Keratinocyte (primary cell): ENCODE data around the gene MAGI2. TPM values are rescaled to one million over a fixed set of nuclear protein-coding genes. Genes with fewer than 3 reads are reported as not detected.

Experiments used
- DNase-seq: peaks from one replicate; pipeline ENCODE4 v3.0.0-alpha.2; 2011; ENCODE audit warnings: low read depth, missing footprints, low spot score
- FAIRE-seq: peaks from 2 replicates; lab custom pipeline; 2011; peaks lifted over from hg19 to GRCh38; lab: Jason Lieb, UNC
- H2AFZ ChIP-seq: 2 replicates; pipeline ENCODE4 v1.6.0; 2012; ENCODE audit warnings: low read length, control low read depth, inconsistent platforms; ENCODE audit not compliant: control insufficient read depth
- H3K27ac ChIP-seq: 2 replicates; pipeline ENCODE4 v1.5.1; 2011; ENCODE audit warnings: low read length; ENCODE audit not compliant: control insufficient read depth, insufficient read depth
- H3K27me3 ChIP-seq: 3 replicates; pipeline ENCODE4 v1.6.0; 2011; ENCODE audit warnings: low read length; ENCODE audit not compliant: control insufficient read depth, insufficient read depth; ENCODE audit errors: extremely low read depth
- H3K36me3 ChIP-seq, 2 experiments: 2 replicates in 1 of 2; 3 replicates in 1 of 2; pipeline ENCODE4 v1.5.1; 2011; ENCODE audit warnings: low read length in 2 of 2, mild to moderate bottlenecking in 1 of 2; ENCODE audit not compliant: control insufficient read depth in 2 of 2, insufficient read depth in 2 of 2; ENCODE audit errors: extremely low read depth in 1 of 2
- H3K4me1 ChIP-seq: 3 replicates; pipeline ENCODE4 v1.5.1; 2011; ENCODE audit warnings: low read length; ENCODE audit not compliant: control insufficient read depth, insufficient read depth; ENCODE audit errors: extremely low read depth
- H3K4me2 ChIP-seq: 3 replicates; pipeline ENCODE4 v1.6.0; 2011; ENCODE audit warnings: low read depth, low read length; ENCODE audit not compliant: control insufficient read depth, insufficient read depth; ENCODE audit errors: extremely low read depth
- H3K4me3 ChIP-seq, 3 experiments: fragments of 200-600 bp in 1 of 3; sonication (generic) in 1 of 3; 2 replicates in 2 of 3; 3 replicates in 1 of 3; pipeline ENCODE4 v1.5.1; 2011 to 2016; ENCODE audit warnings: low read length in 3 of 3, mild to moderate bottlenecking in 3 of 3, control low read depth in 2 of 3, inconsistent platforms in 1 of 3, low read depth in 1 of 3, mixed read lengths in 1 of 3, mixed run types in 1 of 3, moderate library complexity in 1 of 3; ENCODE audit not compliant: control insufficient read depth in 2 of 3, insufficient read depth in 2 of 3; ENCODE audit errors: extremely low read depth in 1 of 3
- H3K79me2 ChIP-seq: 2 replicates; pipeline ENCODE4 v1.6.0; 2012; ENCODE audit warnings: low read length; ENCODE audit not compliant: control insufficient read depth, insufficient read depth
- H3K9ac ChIP-seq: 3 replicates; pipeline ENCODE4 v1.6.0; 2011; ENCODE audit warnings: low read length; ENCODE audit not compliant: control insufficient read depth, insufficient read depth; ENCODE audit errors: extremely low read depth
- H3K9me1 ChIP-seq: 3 replicates; pipeline ENCODE4 v1.6.0; 2011; ENCODE audit warnings: low read length; ENCODE audit not compliant: control insufficient read depth, insufficient read depth; ENCODE audit errors: extremely low read depth
- H3K9me3 ChIP-seq: 2 replicates; pipeline ENCODE4 v1.5.1; 2012; ENCODE audit warnings: low read depth, low read length; ENCODE audit not compliant: control insufficient read depth
- H4K20me1 ChIP-seq: 3 replicates; pipeline ENCODE4 v1.6.0; 2011; ENCODE audit warnings: low read length; ENCODE audit not compliant: control insufficient read depth, insufficient read depth; ENCODE audit errors: extremely low read depth
- CTCF ChIP-seq, 3 experiments: IDR thresholded peaks in 1 of 3; conservative IDR thresholded peaks in 1 of 3; optimal IDR thresholded peaks in 1 of 3; 2 replicates in 2 of 3; 3 replicates in 1 of 3; pipeline versions ENCODE3 to v1.5.1; 2011; ENCODE audit warnings: low read length in 3 of 3, mild to moderate bottlenecking in 3 of 3, moderate library complexity in 2 of 3, control low read depth in 1 of 3, inconsistent platforms in 1 of 3; ENCODE audit not compliant: insufficient read depth in 2 of 3; ENCODE audit errors: extremely low read depth in 1 of 3
- EZH2 ChIP-seq: IDR thresholded peaks from one replicate; pipeline ENCODE4 v1.6.1; 2012; ENCODE audit warnings: inconsistent platforms, mild to moderate bottlenecking, low read length, moderate library complexity
- dilution Hi-C: fragments of 300-500 bp; cut with MboI; formaldehyde crosslinking; loops from one replicate; pipeline ENCODE4 v1.7.0; 2020; ENCODE audit warnings: low sequenced_read_pairs; ENCODE audit not compliant: extremely low pct_ligation_motif_present
- polyA plus RNA-seq, 5 experiments: library from polyadenylated mRNA; depleted of rRNA in 3 of 5; stranded (reverse) in 3 of 5; stranded (forward) in 1 of 5; unstranded in 1 of 5; fragments of >200 nt; gene quantifications; 1 replicate in 1 of 5; 2 replicates in 3 of 5; 3 replicates in 1 of 5; pipeline versions ENCODE4 v1.2.1 to v1.2.3, GENCODE V29; 2011 to 2012; ENCODE audit warnings: missing spikeins in 2 of 5, low read depth in 1 of 5, low replicate concordance in 1 of 5

The MAGI2 gene
- polyA plus RNA-seq, 1 donor (not counting 4 experiments of a cell fraction or from before 2014, with no cell fraction given) = 0.07 TPM

GRCh38 chr7:78345979-78346378, 1107.5 kb downstream of the MAGI2 start:
- H3K4me3 ChIP-seq = no peak overlapping the region
- H3K9ac ChIP-seq = no peak overlapping the region
- no peaks in the 10 kb centered on the region for H3K36me3 ChIP-seq
- no peaks in the 10 kb centered on the region for H3K79me2 ChIP-seq
- H3K27ac ChIP-seq = no peak overlapping the region
- FAIRE-seq (no peak), DNase-seq (no peak)
- dilution Hi-C loops = no loop called here
- no peak overlapping the region for H2AFZ ChIP-seq
- H3K9me3 ChIP-seq = no peaks in the 10 kb centered on the region
- H3K9me1 ChIP-seq = no peaks in the 10 kb centered on the region
- no peaks in the 10 kb centered on the region for H4K20me1 ChIP-seq
- no peaks in the 10 kb centered on the region for H3K4me1 ChIP-seq
- H3K4me2 ChIP-seq = no peak overlapping the region
- no peaks in the 10 kb centered on the region for H3K27me3 ChIP-seq
- TF ChIP-seq EZH2 (no peak), CTCF (optimal IDR thresholded peaks at IDR 0.05 in 1 of 3, IDR thresholded peaks at IDR 0.05 in 1 of 3, conservative IDR thresholded peaks at IDR 0.05 in 1 of 3; ENCODE audit: extremely low read depth in 1 of 3, insufficient read depth in 2 of 3, low read length in 3 of 3) (no peak)

GRCh38 chr7:78345293-78345911, 1108.1 kb downstream of the MAGI2 start:
- H4K20me1 ChIP-seq = no peaks in the 10 kb centered on the region
- TF ChIP-seq CTCF (optimal IDR thresholded peaks at IDR 0.05 in 1 of 3, IDR thresholded peaks at IDR 0.05 in 1 of 3, conservative IDR thresholded peaks at IDR 0.05 in 1 of 3; ENCODE audit: extremely low read depth in 1 of 3, insufficient read depth in 2 of 3, low read length in 3 of 3) = no peak
- TF ChIP-seq EZH2 = no peak
- H3K4me3 ChIP-seq = no peak overlapping the region
- H3K36me3 ChIP-seq = no peaks in the 10 kb centered on the region
- H3K9me3 ChIP-seq = no peaks in the 10 kb centered on the region
- no peaks in the 10 kb centered on the region for H3K4me1 ChIP-seq
- no peaks in the 10 kb centered on the region for H3K79me2 ChIP-seq
- DNase-seq (no peak), FAIRE-seq (no peak)
- H3K27ac ChIP-seq = no peak overlapping the region
- H3K9ac ChIP-seq = no peak overlapping the region
- no peaks in the 10 kb centered on the region for H3K27me3 ChIP-seq
- no peaks in the 10 kb centered on the region for H3K9me1 ChIP-seq
- H2AFZ ChIP-seq = no peak overlapping the region
- H3K4me2 ChIP-seq = no peak overlapping the region
- dilution Hi-C loops = no loop called here
